Measurements from ENCODE around the gene DCLRE1A. TPM values are rescaled to one million over a fixed set of nuclear protein-coding genes. Genes with fewer than 3 reads are reported as not detected.

The DCLRE1A gene
- total and polyA plus RNA-seq, 10 of the 15 experiments (the other 5 are each of a cell fraction or from before 2014, with no cell fraction given): 4.8 to 29.8 (median 14.0) TPM

- intact Hi-C loops (cut with micrococcal nuclease; ENCODE audit: unreplicated experiment) (no loop called here), in situ Hi-C loops (cut with MboI) (no loop called here)
- no peaks in the 10 kb centered on the region for H3K9me3 ChIP-seq (replicated peaks; ENCODE audit: control insufficient read depth, insufficient read depth, low read length)
- no peaks in the 10 kb centered on the region for H3K27me3 ChIP-seq (replicated peaks in 1 of 2; ENCODE audit: control insufficient read depth in 2 of 2, insufficient read depth in 2 of 2, low read length in 1 of 2)
- H3K36me3 ChIP-seq (ENCODE audit: control insufficient read depth in 2 of 2, insufficient read depth in 2 of 2, low read length in 1 of 2): peaks cover 0 to 17% of the 10 kb centered on the region in 2 experiments; a peak in 3 of 4 replicates
- H3K79me2 ChIP-seq (ENCODE audit: control insufficient read depth, insufficient read depth, low read length): peaks cover 2% of the 10 kb centered on the region; the same call in 1 of the 2 replicates
- ATAC-seq: no peak; the same call in 2 of the 3 replicates
- H3K4me3 ChIP-seq: no peak overlapping the region
- DNase-seq (ENCODE audit: low read depth, low spot score): no peak
- ChIA-PET RAD21 (ENCODE audit: unreplicated experiment) (interaction anchor here (1.0 to 1.3 kb wide), 2 partner anchors 45 to 116 kb away, joined by 3 read pairs; no protein-coding TSS in a partner anchor), SMC1A (ENCODE audit: uncharacterized antibody, unreplicated experiment) (interaction anchor here (0.7 to 2.5 kb wide), 6 partner anchors 16 to 259 kb away, joined by 3 to 10 read pairs (median 4); no protein-coding TSS in a partner anchor), CTCF (interaction anchor here (0.9 to 1.5 kb wide), 4 partner anchors 38 to 259 kb away, joined by 3 to 5 read pairs (median 3); no protein-coding TSS in a partner anchor), POLR2A (interaction anchor here (0.6 kb wide), 1 partner anchor 120 kb away, joined by 6 read pairs; no protein-coding TSS in a partner anchor)
- H4K20me1 ChIP-seq (ENCODE audit: control insufficient read depth, insufficient read depth): no peaks in the 10 kb centered on the region
- H3K9ac ChIP-seq (ENCODE audit: control insufficient read depth, insufficient read depth, low read length): no peak overlapping the region
- H3K4me2 ChIP-seq (ENCODE audit: control insufficient read depth, insufficient read depth): no peak overlapping the region
- H2AFZ ChIP-seq (ENCODE audit: control insufficient read depth, low read depth, low read length): no peak overlapping the region
- peaks cover 4% of the 10 kb centered on the region; the same call in 1 of the 2 replicates for H3K4me1 ChIP-seq (ENCODE audit: control insufficient read depth, insufficient read depth, low read length)
- no peak overlapping the region for H3K27ac ChIP-seq (ENCODE audit: control insufficient read depth, insufficient read depth)
- WGBS (ENCODE audit: insufficient coverage, insufficient replicate concordance, low lambda C conversion rate, missing lambda C conversion rate): 95% methylated on average over 6 of the region's 6 CpGs
- BruUV-seq (replicated peaks): no TSS peak
- FAIRE-seq: no peak
- TF ChIP-seq EP300 (IDR thresholded peaks at IDR 0.05; ENCODE audit: borderline replicate concordance in 1 of 2, control insufficient read depth in 1 of 2, low read depth in 2 of 2, low read length in 2 of 2) (no peak), NKRF (conservative IDR thresholded peaks at IDR 0.05) (no peak), SMAD1 (IDR thresholded peaks at IDR 0.05; ENCODE audit: low read depth, partially characterized antibody) (no peak), REST (IDR thresholded peaks at IDR 0.05; ENCODE audit: low read depth, low read length) (no peak), PBX3 (IDR thresholded peaks at IDR 0.05; ENCODE audit: insufficient replicate concordance, low read depth, low read length) (no peak), BCLAF1 (IDR thresholded peaks at IDR 0.05) (no peak), POLR2AphosphoS2 (IDR thresholded peaks at IDR 0.05; ENCODE audit: low read depth, low read length) (no peak), KAT2A (conservative IDR thresholded peaks at IDR 0.05; ENCODE audit: control insufficient read depth, low read depth, low read length) (no peak)
Observed at GRCh38 chr10:113843972-113844485, 9.9 kb downstream of the DCLRE1A start.

Measured in GM12878 (cell line).